Lung (tissue), 12 donors: ENCODE results near the gene UBE2O. TPM values are rescaled to one million over a fixed set of nuclear protein-coding genes. Genes with fewer than 3 reads are reported as not detected.

Experiments
- ATAC-seq: fragments of 200-7000 bp; cut with Tn5 transposase; one replicate; pipeline ENCODE4 v1.9.1; 2020; ENCODE audit warnings: moderate number of reproducible peaks; ENCODE audit not compliant: insufficient read depth, low FRiP score
- DNase-seq, 3 donors: peaks; one replicate each; pipeline ENCODE4 v3.0.0-alpha.2; 2013 to 2017
- H3K27ac ChIP-seq, 2 donors: one replicate each; pipeline ENCODE4 v1.5.1; 2013; ENCODE audit warnings: mild to moderate bottlenecking in 2 of 2, moderate library complexity in 2 of 2, control low read depth in 1 of 2, inconsistent platforms in 1 of 2, low read depth in 1 of 2, low read length in 1 of 2
- H3K27me3 ChIP-seq, 3 donors: one replicate each; pipeline ENCODE4 v1.5.1; 2013; ENCODE audit warnings: low read length in 2 of 3; ENCODE audit not compliant: control insufficient read depth in 3 of 3, insufficient read depth in 3 of 3
- H3K36me3 ChIP-seq, 4 donors: one replicate each; pipeline ENCODE4 v1.5.1; 2013; ENCODE audit warnings: low read length in 4 of 4, mild to moderate bottlenecking in 1 of 4, moderate library complexity in 1 of 4; ENCODE audit not compliant: control insufficient read depth in 4 of 4, insufficient read depth in 4 of 4
- H3K4me1 ChIP-seq, 5 donors: one replicate each; pipeline ENCODE4 v1.5.1; 2013; ENCODE audit warnings: low read length in 5 of 5, mild to moderate bottlenecking in 2 of 5, moderate library complexity in 1 of 5; ENCODE audit not compliant: control insufficient read depth in 5 of 5, insufficient read depth in 5 of 5
- H3K4me3 ChIP-seq: one replicate; pipeline ENCODE4 v1.5.1; 2013; ENCODE audit warnings: mild to moderate bottlenecking, control low read depth, moderate library complexity
- H3K9ac ChIP-seq, 2 donors: one replicate each; pipeline ENCODE4 v1.5.1; 2013; ENCODE audit warnings: low read length in 2 of 2, control low read depth in 1 of 2; ENCODE audit not compliant: insufficient read depth in 1 of 2
- H3K9me3 ChIP-seq, 4 donors: one replicate each; pipeline ENCODE4 v1.5.1; 2013; ENCODE audit warnings: low read length in 3 of 4, mild to moderate bottlenecking in 1 of 4, moderate library complexity in 1 of 4; ENCODE audit not compliant: control insufficient read depth in 4 of 4, insufficient read depth in 3 of 4
- WGBS, 2 donors: extraction: QIAGEN DNeasy Blood & Tissue Kit; methylation state at CpG; one replicate each; pipeline ENCODE4 v1.1.7; 2013; 5-methylcytosine and 5-hydroxymethylcytosine counted together
- polyA plus RNA-seq, 2 donors: library from polyadenylated mRNA; stranded (reverse); fragments of 200-250 nt; gene quantifications; one replicate each; pipeline ENCODE4 v1.2.1, GENCODE V29; 2013
- total RNA-seq, 2 donors: library from RNA; depleted of rRNA in 1 of 2; stranded (reverse); fragments of >200 nt in 1 of 2; gene quantifications; one replicate each; pipeline ENCODE4 v1.2.1, GENCODE V29; 2014 to 2021
- TF ChIP-seq, protein P1 (sequence below): IDR thresholded peaks from 2 replicates; pipeline ENCODE4 v1.5.1; 2012; ENCODE audit warnings: mild to moderate bottlenecking; ENCODE audit errors: control extremely low read depth, extremely low read depth
- donor health status: control.
- donor health status: control.
- donor health status: Bipolar disorder and iron deficiency.
- donor health status: healthy.
- donor health status: DM: yes; HTN: yes; CAD: no.

Gene UBE2O
- total and polyA plus RNA-seq, 4 donors, result 10.8 to 24.6 (median 17.7) TPM

- no peak for DNase-seq
- Histone ChIP-seq H3K27me3 (no peaks in the 10 kb centered on the region), H3K36me3 (peaks cover 0 to 2% (median 0%) of the 10 kb centered on the region in 4 donors), H3K4me3 (no peak overlapping the region), H3K27ac (no peak overlapping the region), H3K9ac (no peak overlapping the region), H3K9me3 (no peaks in the 10 kb centered on the region), H3K4me1 (peaks cover 0 to 57% (median 28%) of the 10 kb centered on the region in 5 donors)
- TF ChIP-seq, protein P1, sequence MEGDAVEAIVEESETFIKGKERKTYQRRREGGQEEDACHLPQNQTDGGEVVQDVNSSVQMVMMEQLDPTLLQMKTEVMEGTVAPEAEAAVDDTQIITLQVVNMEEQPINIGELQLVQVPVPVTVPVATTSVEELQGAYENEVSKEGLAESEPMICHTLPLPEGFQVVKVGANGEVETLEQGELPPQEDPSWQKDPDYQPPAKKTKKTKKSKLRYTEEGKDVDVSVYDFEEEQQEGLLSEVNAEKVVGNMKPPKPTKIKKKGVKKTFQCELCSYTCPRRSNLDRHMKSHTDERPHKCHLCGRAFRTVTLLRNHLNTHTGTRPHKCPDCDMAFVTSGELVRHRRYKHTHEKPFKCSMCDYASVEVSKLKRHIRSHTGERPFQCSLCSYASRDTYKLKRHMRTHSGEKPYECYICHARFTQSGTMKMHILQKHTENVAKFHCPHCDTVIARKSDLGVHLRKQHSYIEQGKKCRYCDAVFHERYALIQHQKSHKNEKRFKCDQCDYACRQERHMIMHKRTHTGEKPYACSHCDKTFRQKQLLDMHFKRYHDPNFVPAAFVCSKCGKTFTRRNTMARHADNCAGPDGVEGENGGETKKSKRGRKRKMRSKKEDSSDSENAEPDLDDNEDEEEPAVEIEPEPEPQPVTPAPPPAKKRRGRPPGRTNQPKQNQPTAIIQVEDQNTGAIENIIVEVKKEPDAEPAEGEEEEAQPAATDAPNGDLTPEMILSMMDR, result no peak
- ATAC-seq, result no peak
- 85 to 93% methylated on average over 16 of the region's 16 CpGs for WGBS, 2 donors
Observed at GRCh38 chr17:76495663-76496400, 42.9 kb upstream of the UBE2O start.

GRCh38 chr17:76493505-76494167 is 40.7 kb upstream of the UBE2O start:
- H3K4me3 ChIP-seq, result no peak overlapping the region
- H3K36me3 ChIP-seq, result peaks cover 0 to 2% (median 0%) of the 10 kb centered on the region in 4 donors
- TF ChIP-seq, protein P1, result no peak
- DNase-seq (no peak), ATAC-seq (no peak)
- H3K9ac ChIP-seq, result peak overlapping the region in 1 of 2 donors; percentile 12
- no peaks in the 10 kb centered on the region for H3K27me3 ChIP-seq
- H3K27ac ChIP-seq, result peak overlapping the region; percentile 25 to 92
- peaks cover 0 to 46% (median 26%) of the 10 kb centered on the region in 5 donors for H3K4me1 ChIP-seq
- WGBS, 2 donors, result 43 to 54% methylated on average over 21 of the region's 21 CpGs
- H3K9me3 ChIP-seq, result no peaks in the 10 kb centered on the region

DNA sequence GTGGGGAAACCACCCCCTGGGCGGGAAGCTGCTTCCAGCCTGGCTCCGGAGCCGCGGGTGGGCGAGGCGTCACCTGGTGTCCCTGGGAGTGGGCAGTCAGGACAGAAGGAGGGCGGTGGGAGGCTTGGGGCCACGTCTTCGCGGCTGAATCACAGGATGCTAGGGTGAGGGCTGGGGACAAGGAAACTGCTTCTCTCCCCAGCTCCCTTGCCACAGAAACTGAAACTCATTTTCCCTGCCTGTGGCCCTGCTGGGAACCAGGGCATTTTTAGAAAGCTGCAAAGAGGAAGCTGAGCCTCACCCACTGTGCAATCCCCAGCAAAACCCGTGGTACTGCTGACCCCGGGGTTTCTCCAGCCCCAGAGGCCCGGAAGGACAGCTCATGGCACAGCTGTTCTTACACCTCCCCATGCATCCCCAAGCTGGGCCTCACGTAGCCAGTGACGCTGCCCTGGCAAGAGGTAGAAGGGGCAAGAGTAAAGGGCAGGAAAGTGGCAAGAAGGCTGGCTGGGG is 40.1 kb upstream of the UBE2O start:
- H3K27ac ChIP-seq, result peak overlapping the region; percentile 37 to 92
- 5 to 11% methylated on average over 15 of the region's 15 CpGs for WGBS, 2 donors
- H3K9ac ChIP-seq, result peak overlapping the region; percentile 12 to 38
- DNase-seq (peak; percentile 65 to 75 (median 68)), ATAC-seq (peak; percentile 58)
- TF ChIP-seq, protein P1, result no peak
- H3K36me3 ChIP-seq, result peaks cover 0 to 2% (median 0%) of the 10 kb centered on the region in 4 donors
- no peaks in the 10 kb centered on the region for H3K27me3 ChIP-seq
- H3K9me3 ChIP-seq, result no peaks in the 10 kb centered on the region
- H3K4me3 ChIP-seq, result no peak overlapping the region
- peaks cover 0 to 41% (median 20%) of the 10 kb centered on the region in 5 donors for H3K4me1 ChIP-seq
